GM23248 (cell line): ENCODE data around the gene ANTKMT. TPM values are rescaled to one million over a fixed set of nuclear protein-coding genes. Genes with fewer than 3 reads are reported as not detected.

ENCODE experiments used
- DNase-seq: peaks from one replicate; pipeline ENCODE4 v3.0.0-alpha.2; 2015
- H2AFZ ChIP-seq: fragments of 200-600 bp; sonication (generic); 2 replicates; pipeline ENCODE4 v1.6.1; 2016; ENCODE audit warnings: antibody characterized with exemption
- H3F3A ChIP-seq: fragments of 200-600 bp; sonication (generic); 2 replicates; pipeline ENCODE4 v1.6.1; 2016; ENCODE audit warnings: mild to moderate bottlenecking, antibody characterized with exemption, mixed run types; ENCODE audit not compliant: insufficient read depth
- H3K27ac ChIP-seq: fragments of 200-600 bp; sonication (generic); 2 replicates; pipeline ENCODE4 v1.5.1; 2016; ENCODE audit warnings: mild to moderate bottlenecking
- H3K27me3 ChIP-seq: fragments of 200-600 bp; sonication (generic); replicated peaks from 2 replicates; pipeline ENCODE4 v1.6.1; 2016; ENCODE audit warnings: mild to moderate bottlenecking; ENCODE audit not compliant: insufficient read depth
- H3K36me3 ChIP-seq: fragments of 200-600 bp; sonication (generic); 2 replicates; pipeline ENCODE4 v1.6.1; 2016; ENCODE audit warnings: low read depth, mild to moderate bottlenecking
- H3K4me1 ChIP-seq: fragments of 200-600 bp; sonication (generic); 2 replicates; pipeline ENCODE4 v1.6.1; 2016; ENCODE audit warnings: mild to moderate bottlenecking; ENCODE audit not compliant: insufficient read depth
- H3K4me2 ChIP-seq: fragments of 200-600 bp; sonication (generic); one replicate; pipeline ENCODE4 v1.6.1; 2016; ENCODE audit warnings: mild to moderate bottlenecking; ENCODE audit not compliant: unreplicated experiment
- H3K4me3 ChIP-seq: fragments of 200-600 bp; sonication (generic); 2 replicates; pipeline ENCODE4 v1.5.1; 2016; ENCODE audit warnings: mild to moderate bottlenecking
- H3K79me2 ChIP-seq: fragments of 200-600 bp; sonication (generic); 2 replicates; pipeline ENCODE4 v1.6.1; 2016; ENCODE audit warnings: mild to moderate bottlenecking; ENCODE audit not compliant: insufficient read depth
- H3K9ac ChIP-seq: fragments of 200-600 bp; sonication (generic); 2 replicates; pipeline ENCODE4 v1.6.1; 2016; ENCODE audit warnings: mild to moderate bottlenecking
- H3K9me2 ChIP-seq: fragments of 200-600 bp; sonication (generic); 2 replicates; pipeline ENCODE4 v1.6.1; 2016; ENCODE audit warnings: mixed run types, mild to moderate bottlenecking, moderate library complexity; ENCODE audit not compliant: insufficient read depth
- H3K9me3 ChIP-seq: fragments of 200-600 bp; sonication (generic); one replicate; pipeline ENCODE4 v1.6.1; 2017; ENCODE audit warnings: low read depth
- H4K20me1 ChIP-seq: fragments of 200-600 bp; sonication (generic); 2 replicates; pipeline ENCODE4 v1.6.0; 2016; ENCODE audit not compliant: insufficient read depth
- EZH2 ChIP-seq: fragments of 200-600 bp; sonication (generic); IDR thresholded peaks from 2 replicates; pipeline ENCODE4 v1.6.1; 2018; ENCODE audit warnings: antibody characterized with exemption, mild to moderate bottlenecking; ENCODE audit not compliant: insufficient read depth, poor library complexity, severe bottlenecking
- EZH2phosphoT487 ChIP-seq: fragments of 200-600 bp; sonication (generic); IDR thresholded peaks from 2 replicates; pipeline ENCODE4 v1.6.1; 2018; ENCODE audit warnings: antibody characterized with exemption, moderate library complexity, mild to moderate bottlenecking, low read depth; ENCODE audit not compliant: insufficient read depth
- WGBS, 2 experiments: methylation state at CpG; one replicate each; pipeline ENCODE4 v1.1.6; 2015 to 2017; ENCODE audit warnings: low lambda C conversion rate in 2 of 2, low coverage in 1 of 2; ENCODE audit errors: missing lambda C conversion rate in 2 of 2; 5-methylcytosine and 5-hydroxymethylcytosine counted together
- in situ Hi-C: fragments of 300-500 bp; cut with MboI; formaldehyde crosslinking; loops from 2 replicates; pipeline ENCODE4 v1.15.0; 2020
- polyA plus RNA-seq: library from polyadenylated mRNA; unstranded; fragments of >200 nt; fragmentation: Nextera tagmentation; extraction: Ambion mirVana; gene quantifications from 2 replicates; pipeline ENCODE4 v1.2.1, GENCODE V29; 2016
- total RNA-seq: library from RNA; depleted of rRNA; stranded (reverse); fragments of >200 nt; shearing (Covaris generic); gene quantifications from 2 replicates; pipeline ENCODE4 v1.2.3, GENCODE V29; 2014

ANTKMT gene
- total and polyA plus RNA-seq, 2 experiments from 2014 or later = 33.5 to 34.8 TPM

DNA sequence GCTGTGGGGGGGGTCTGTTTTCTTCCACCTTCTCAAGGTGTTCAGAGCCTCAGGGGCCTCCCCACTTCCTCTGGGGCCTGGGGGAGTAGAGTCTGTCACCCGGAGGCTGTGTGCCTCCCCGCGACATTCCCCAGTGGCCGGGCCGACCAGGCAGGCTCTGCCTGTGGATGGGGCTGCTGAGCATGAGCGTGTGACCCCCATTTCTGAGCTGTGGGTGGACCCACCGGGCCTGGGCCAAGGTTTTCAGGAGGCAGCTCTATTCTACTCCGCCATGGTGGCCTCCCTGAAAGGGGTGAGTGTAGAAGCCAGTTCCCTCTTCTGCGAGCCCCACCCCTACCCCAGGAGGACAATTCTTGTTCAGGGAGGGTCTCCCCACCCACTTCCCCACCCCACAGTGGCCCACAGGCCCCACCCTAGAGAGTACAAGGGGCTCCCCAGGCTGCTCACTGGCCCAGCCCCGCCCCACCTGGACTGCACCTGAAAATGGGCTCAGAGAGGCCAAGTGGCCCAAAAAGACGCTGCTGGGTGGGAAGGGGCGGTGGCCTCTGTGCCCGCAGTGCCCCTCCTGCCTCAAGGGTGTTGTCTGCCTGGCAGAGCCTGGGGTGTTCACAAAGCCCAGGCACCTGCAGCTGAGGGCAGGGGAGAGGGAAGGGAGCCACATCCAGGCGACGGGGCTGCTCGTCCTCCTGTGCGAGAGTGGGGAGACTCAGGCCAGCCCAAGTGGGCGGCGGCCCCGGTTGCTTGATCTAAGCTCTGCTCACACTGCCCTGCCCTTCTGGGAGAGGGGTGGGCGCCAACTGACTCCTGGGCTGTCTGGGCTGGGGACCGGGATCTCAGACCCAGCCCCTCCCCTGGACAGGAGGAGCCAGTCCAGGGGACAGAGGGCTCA is 40.9 kb downstream of the ANTKMT start:
- H3K9ac ChIP-seq = no peak overlapping the region
- H3K4me1 ChIP-seq = no peaks in the 10 kb centered on the region
- H3K27me3 ChIP-seq = no peaks in the 10 kb centered on the region
- no peaks in the 10 kb centered on the region for H4K20me1 ChIP-seq
- H3K9me2 ChIP-seq = no peaks in the 10 kb centered on the region
- in situ Hi-C loops = no loop called here
- H3K79me2 ChIP-seq = no peaks in the 10 kb centered on the region
- no peak overlapping the region for H2AFZ ChIP-seq
- H3K36me3 ChIP-seq = no peaks in the 10 kb centered on the region
- no peak overlapping the region for H3K27ac ChIP-seq
- H3F3A ChIP-seq = no peaks in the 10 kb centered on the region
- H3K4me2 ChIP-seq = no peak overlapping the region
- no peak for TF ChIP-seq EZH2phosphoT487
- TF ChIP-seq EZH2 = no peak
- no peak overlapping the region for H3K4me3 ChIP-seq
- no peaks in the 10 kb centered on the region for H3K9me3 ChIP-seq
- DNase-seq = no peak
- WGBS, 2 experiments = 45 to 48% methylated on average over 18 to 22 of the region's 22 CpGs

DNA sequence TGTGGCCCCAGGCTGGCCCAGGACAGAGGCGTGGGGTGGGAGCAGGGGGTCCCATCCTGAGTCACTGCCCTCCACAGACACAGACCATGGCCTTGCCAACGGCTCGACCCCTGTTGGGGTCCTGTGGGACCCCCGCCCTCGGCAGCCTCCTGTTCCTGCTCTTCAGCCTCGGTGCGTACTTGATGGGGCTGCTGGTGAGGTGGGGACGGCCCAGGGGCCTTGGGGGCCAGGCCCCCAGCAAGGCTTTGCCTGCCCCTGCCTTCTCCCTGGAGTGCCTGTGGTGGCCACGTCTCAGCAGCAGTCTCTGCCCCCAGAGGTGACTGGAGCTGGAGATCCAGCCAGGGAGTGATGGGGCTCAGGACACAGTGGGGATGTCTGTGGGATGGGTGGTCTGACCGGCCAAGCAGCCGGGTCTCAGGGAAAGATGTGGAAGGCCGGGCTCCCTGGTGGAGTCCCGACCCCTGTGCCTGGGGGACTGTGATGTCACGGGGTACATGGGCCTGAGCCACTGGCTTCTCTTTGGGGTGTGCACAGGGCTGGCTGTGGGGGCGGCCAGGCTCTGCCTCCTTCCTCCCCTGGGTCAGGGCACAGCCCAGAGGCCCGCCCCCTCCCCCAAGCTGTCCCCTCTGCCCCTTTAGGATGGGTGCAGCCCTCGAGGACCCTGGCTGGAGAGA is 41.8 kb downstream of the ANTKMT start:
- Histone ChIP-seq H3K4me2 (no peak overlapping the region), H4K20me1 (no peaks in the 10 kb centered on the region), H3K27me3 (no peaks in the 10 kb centered on the region), H3K4me1 (no peaks in the 10 kb centered on the region), H3K36me3 (no peaks in the 10 kb centered on the region), H3K9ac (no peak overlapping the region), H3K9me3 (no peaks in the 10 kb centered on the region), H3K4me3 (no peak overlapping the region), H3K79me2 (no peaks in the 10 kb centered on the region), H3K9me2 (no peaks in the 10 kb centered on the region), H3K27ac (no peak overlapping the region), H3F3A (no peaks in the 10 kb centered on the region), H2AFZ (no peak overlapping the region)
- 60 to 72% methylated on average over 16 to 17 of the region's 17 CpGs for WGBS, 2 experiments
- in situ Hi-C loops = no loop called here
- no peak for DNase-seq
- TF ChIP-seq EZH2 = no peak
- no peak for TF ChIP-seq EZH2phosphoT487

DNA sequence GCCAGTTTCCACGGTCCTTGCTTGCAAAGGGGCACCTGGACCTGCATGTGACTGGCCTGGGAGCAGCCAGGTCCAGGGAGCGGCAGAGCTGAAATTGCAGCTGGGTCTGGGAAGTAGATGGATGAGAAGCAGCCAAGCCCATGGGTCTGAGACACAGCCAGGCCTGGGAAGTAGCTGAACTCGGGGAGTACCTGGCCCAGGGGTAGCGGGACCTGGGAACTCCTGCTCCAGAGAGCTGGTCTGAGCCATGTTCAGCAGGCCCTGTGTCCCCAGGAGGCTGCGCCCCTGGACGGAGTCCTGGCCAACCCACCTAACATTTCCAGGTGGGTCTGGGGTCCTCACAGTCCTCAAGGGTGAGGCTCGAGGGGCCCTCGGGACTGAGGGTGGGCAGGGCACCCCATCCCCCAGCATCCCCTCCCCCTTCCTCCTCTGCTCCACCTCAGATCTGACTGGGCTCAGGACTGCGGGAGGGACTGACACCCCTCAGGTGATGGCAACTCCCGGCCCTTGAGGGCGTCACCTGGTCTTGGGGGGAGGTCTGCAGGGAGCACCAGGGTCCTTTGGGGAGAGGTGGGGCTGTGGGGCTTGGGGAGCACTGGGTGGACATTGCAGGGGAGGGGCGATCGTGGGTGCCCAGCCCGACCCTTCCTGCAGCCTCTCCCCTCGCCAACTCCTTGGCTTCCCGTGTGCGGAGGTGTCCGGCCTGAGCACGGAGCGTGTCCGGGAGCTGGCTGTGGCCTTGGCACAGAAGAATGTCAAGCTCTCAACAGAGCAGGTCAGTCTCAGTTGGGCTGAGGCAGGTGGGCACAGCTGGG is 42.6 kb downstream of the ANTKMT start:
- H3K9me3 ChIP-seq = no peaks in the 10 kb centered on the region
- no peaks in the 10 kb centered on the region for H4K20me1 ChIP-seq
- no peak overlapping the region for H3K4me3 ChIP-seq
- H3K4me2 ChIP-seq = no peak overlapping the region
- no peaks in the 10 kb centered on the region for H3K4me1 ChIP-seq
- no peak overlapping the region for H2AFZ ChIP-seq
- no peaks in the 10 kb centered on the region for H3F3A ChIP-seq
- DNase-seq = no peak
- TF ChIP-seq EZH2 = no peak
- no peak for TF ChIP-seq EZH2phosphoT487
- no peaks in the 10 kb centered on the region for H3K79me2 ChIP-seq
- H3K9ac ChIP-seq = no peak overlapping the region
- 69 to 77% methylated on average over 15 to 21 of the region's 21 CpGs for whole genome bisulfite sequencing, 2 experiments
- no peaks in the 10 kb centered on the region for H3K36me3 ChIP-seq
- H3K27ac ChIP-seq = no peak overlapping the region
- in situ Hi-C loops = no loop called here
- no peaks in the 10 kb centered on the region for H3K9me2 ChIP-seq
- no peaks in the 10 kb centered on the region for H3K27me3 ChIP-seq

DNA sequence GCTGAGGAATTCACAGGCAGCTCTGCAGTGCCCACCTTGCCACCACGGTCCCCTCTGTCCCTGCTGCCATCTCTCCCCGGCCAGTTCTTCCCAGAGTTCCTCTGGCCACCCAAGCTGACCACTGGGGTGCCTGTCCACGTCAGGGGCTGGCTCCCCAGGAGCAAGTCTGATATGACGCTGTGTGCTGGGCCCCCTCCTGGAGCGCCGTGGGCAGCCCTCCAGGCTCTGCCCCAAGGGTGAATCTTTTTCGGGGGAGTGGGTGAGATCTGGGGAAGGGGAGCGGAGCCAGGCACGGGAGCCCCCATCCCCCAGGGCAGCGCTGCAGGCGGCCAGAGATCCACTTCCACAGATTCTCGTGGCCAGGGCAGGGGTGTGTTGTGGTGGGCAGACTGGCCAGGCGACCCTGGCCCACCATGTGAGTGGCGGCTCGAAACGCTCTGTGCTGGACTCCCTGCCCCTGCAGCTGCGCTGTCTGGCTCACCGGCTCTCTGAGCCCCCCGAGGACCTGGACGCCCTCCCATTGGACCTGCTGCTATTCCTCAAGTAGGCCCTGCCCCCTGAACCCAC is 43.3 kb downstream of the ANTKMT start:
- no peaks in the 10 kb centered on the region for H3K4me1 ChIP-seq
- DNase-seq = no peak
- no peaks in the 10 kb centered on the region for H3K9me3 ChIP-seq
- no peak overlapping the region for H3K4me2 ChIP-seq
- no peak overlapping the region for H3K9ac ChIP-seq
- H3K79me2 ChIP-seq = no peaks in the 10 kb centered on the region
- in situ Hi-C loops = no loop called here
- no peak overlapping the region for H3K27ac ChIP-seq
- no peaks in the 10 kb centered on the region for H3K36me3 ChIP-seq
- H2AFZ ChIP-seq = no peak overlapping the region
- H4K20me1 ChIP-seq = no peaks in the 10 kb centered on the region
- no peaks in the 10 kb centered on the region for H3F3A ChIP-seq
- H3K9me2 ChIP-seq = no peaks in the 10 kb centered on the region
- TF ChIP-seq EZH2 (no peak), EZH2phosphoT487 (no peak)
- H3K4me3 ChIP-seq = no peak overlapping the region
- WGBS, 2 experiments = 53 to 67% methylated on average over 15 to 18 of the region's 20 CpGs
- no peaks in the 10 kb centered on the region for H3K27me3 ChIP-seq
